Transverse colon (tissue), 3 donors: ENCODE results near the gene PPP1R9A.

Source experiments
- POLR2A ChIP-seq: fragments of 450-650 bp; IDR thresholded peaks from one replicate; pipeline ENCODE4 v1.6.1; 2016; ENCODE audit warnings: antibody characterized with exemption, mild to moderate bottlenecking, moderate library complexity
- TF ChIP-seq, protein P1 (sequence below), 5 experiments: fragments of 200-600 bp in 3 of 5; fragments of 450-650 bp in 2 of 5; sonication (generic) in 3 of 5; IDR thresholded peaks; 1 replicate in 2 of 5; 2 replicates in 3 of 5; pipeline ENCODE4 v1.5.1; 2016 to 2017; ENCODE audit warnings: antibody characterized with exemption in 5 of 5, inconsistent platforms in 3 of 5, mild to moderate bottlenecking in 2 of 5, moderate library complexity in 1 of 5

DNA sequence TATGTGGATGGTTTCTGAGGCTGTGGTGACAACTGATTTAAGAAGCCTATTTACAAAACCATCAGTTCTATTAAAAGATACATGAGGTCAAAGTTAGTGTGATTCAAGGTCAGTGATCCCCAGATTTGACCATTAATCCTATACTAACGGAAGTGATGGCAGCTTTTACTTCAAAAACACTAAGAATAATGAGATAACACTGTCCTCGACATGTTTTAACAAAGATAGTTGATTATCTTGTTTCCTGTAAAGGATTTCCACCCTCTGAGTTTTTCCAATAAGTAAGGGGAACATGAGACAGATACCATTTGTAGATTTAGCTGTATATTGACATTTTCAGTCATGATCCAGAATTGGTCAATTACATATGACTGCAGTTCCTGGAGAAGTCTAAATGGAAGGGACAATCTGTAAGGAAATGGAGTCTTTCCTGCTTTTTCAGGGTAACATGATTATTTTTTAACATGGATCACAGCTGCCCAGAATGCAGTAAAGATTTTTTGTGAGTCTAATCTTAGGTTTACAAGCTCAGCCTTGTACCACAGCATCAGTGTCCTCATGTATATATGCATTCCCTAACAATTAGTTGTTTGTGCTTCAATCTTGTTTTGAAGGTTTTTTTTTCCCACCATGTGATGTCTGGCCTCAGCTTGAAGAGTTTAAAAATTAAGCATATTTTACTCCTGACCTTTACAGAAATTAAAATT is 188.0 kb downstream of the PPP1R9A start:
- TF ChIP-seq POLR2A = no peak
- TF ChIP-seq, protein P1, sequence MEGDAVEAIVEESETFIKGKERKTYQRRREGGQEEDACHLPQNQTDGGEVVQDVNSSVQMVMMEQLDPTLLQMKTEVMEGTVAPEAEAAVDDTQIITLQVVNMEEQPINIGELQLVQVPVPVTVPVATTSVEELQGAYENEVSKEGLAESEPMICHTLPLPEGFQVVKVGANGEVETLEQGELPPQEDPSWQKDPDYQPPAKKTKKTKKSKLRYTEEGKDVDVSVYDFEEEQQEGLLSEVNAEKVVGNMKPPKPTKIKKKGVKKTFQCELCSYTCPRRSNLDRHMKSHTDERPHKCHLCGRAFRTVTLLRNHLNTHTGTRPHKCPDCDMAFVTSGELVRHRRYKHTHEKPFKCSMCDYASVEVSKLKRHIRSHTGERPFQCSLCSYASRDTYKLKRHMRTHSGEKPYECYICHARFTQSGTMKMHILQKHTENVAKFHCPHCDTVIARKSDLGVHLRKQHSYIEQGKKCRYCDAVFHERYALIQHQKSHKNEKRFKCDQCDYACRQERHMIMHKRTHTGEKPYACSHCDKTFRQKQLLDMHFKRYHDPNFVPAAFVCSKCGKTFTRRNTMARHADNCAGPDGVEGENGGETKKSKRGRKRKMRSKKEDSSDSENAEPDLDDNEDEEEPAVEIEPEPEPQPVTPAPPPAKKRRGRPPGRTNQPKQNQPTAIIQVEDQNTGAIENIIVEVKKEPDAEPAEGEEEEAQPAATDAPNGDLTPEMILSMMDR (IDR thresholded peaks at IDR 0.05) = no peak
